Neutrophil (primary cell): ENCODE measurements around the gene HOXB7.

ENCODE experiments used
- H3K27ac ChIP-seq: fragments of 200-600 bp; sonication (generic); 2 replicates; pipeline ENCODE4 v1.5.1; 2016; ENCODE audit warnings: mild to moderate bottlenecking, moderate library complexity
- H3K27me3 ChIP-seq: fragments of 200-600 bp; sonication (generic); 2 replicates; pipeline ENCODE4 v1.6.0; 2016; ENCODE audit warnings: mild to moderate bottlenecking
- H3K36me3 ChIP-seq: fragments of 200-600 bp; sonication (generic); 2 replicates; pipeline ENCODE4 v1.5.1; 2017
- H3K4me1 ChIP-seq, 2 experiments: fragments of 200-600 bp in 1 of 2; sonication (generic) in 1 of 2; 1 replicate in 1 of 2; 2 replicates in 1 of 2; pipeline versions ENCODE4 v1.5.1 to v1.6.1; 2013 to 2016; ENCODE audit warnings: low read depth in 1 of 2, low read length in 1 of 2, mild to moderate bottlenecking in 1 of 2, moderate library complexity in 1 of 2; ENCODE audit not compliant: control insufficient read depth in 1 of 2, insufficient read depth in 1 of 2
- H3K4me3 ChIP-seq, 2 experiments: fragments of 200-600 bp in 1 of 2; sonication (generic) in 1 of 2; 1 replicate in 1 of 2; 2 replicates in 1 of 2; pipeline ENCODE4 v1.5.1; 2013 to 2016; ENCODE audit warnings: low read depth in 1 of 2, low read length in 1 of 2, mild to moderate bottlenecking in 1 of 2, moderate library complexity in 1 of 2
- H3K9me3 ChIP-seq: fragments of 200-600 bp; sonication (generic); 2 replicates; pipeline ENCODE4 v1.5.1; 2016
- CTCF ChIP-seq: fragments of 200-600 bp; sonication (generic); IDR thresholded peaks from 2 replicates; pipeline ENCODE4 v1.5.1; 2016; ENCODE audit warnings: antibody characterized with exemption

Gene HOXB7

GRCh38 chr17:48605409-48605919 is 5.4 kb downstream of the HOXB7 start:
- Histone ChIP-seq H3K36me3 (no peaks in the 10 kb centered on the region), H3K27me3 (peaks cover 100% of the 10 kb centered on the region), H3K27ac (no peak overlapping the region), H3K4me1 (peaks cover 3 to 7% of the 10 kb centered on the region in 2 experiments), H3K9me3 (no peaks in the 10 kb centered on the region), H3K4me3 (no peak overlapping the region)
- TF ChIP-seq CTCF: no peak

- no peaks in the 10 kb centered on the region for H3K36me3 ChIP-seq
- no peak for TF ChIP-seq CTCF
- H3K4me1 ChIP-seq: peaks cover 0 to 1% of the 10 kb centered on the region in 2 experiments
- H3K27ac ChIP-seq: no peak within 1 kb of the TSS
- H3K9me3 ChIP-seq: no peaks in the 10 kb centered on the region
- H3K4me3 ChIP-seq: no peak within 1 kb of the TSS
- peaks cover 100% of the 10 kb centered on the region for H3K27me3 ChIP-seq
These were observed 6.0 kb downstream of the HOXB7 start, which contains the start of gene HOXB6 for GRCh38 chr17:48604770-48605329. Gene HOXB6 (minus strand): TSS chr17:48604986. CDS start chr17:48598150, 6,836 bp downstream.

GRCh38 chr17:48603959-48604769 is 6.7 kb downstream of the HOXB7 start:
- no peaks in the 10 kb centered on the region for H3K9me3 ChIP-seq
- no peaks in the 10 kb centered on the region for H3K4me1 ChIP-seq
- H3K27ac ChIP-seq: no peak overlapping the region
- peaks cover 100% of the 10 kb centered on the region for H3K27me3 ChIP-seq
- no peak for TF ChIP-seq CTCF
- H3K36me3 ChIP-seq: no peaks in the 10 kb centered on the region
- H3K4me3 ChIP-seq: no peak overlapping the region

GRCh38 chr17:48601539-48602425 is 9.0 kb downstream of the HOXB7 start:
- H3K36me3 ChIP-seq: no peaks in the 10 kb centered on the region
- no peak for TF ChIP-seq CTCF
- H3K27me3 ChIP-seq: peaks cover 100% of the 10 kb centered on the region
- peaks cover 3 to 8% of the 10 kb centered on the region in 2 experiments for H3K4me1 ChIP-seq
- H3K9me3 ChIP-seq: no peaks in the 10 kb centered on the region
- H3K4me3 ChIP-seq: no peak overlapping the region
- no peak overlapping the region for H3K27ac ChIP-seq

GRCh38 chr17:48601207-48601538 is 9.6 kb downstream of the HOXB7 start:
- Histone ChIP-seq H3K4me3 (no peak overlapping the region), H3K4me1 (peaks cover 3 to 8% of the 10 kb centered on the region in 2 experiments), H3K27ac (no peak overlapping the region), H3K27me3 (peaks cover 100% of the 10 kb centered on the region), H3K9me3 (no peaks in the 10 kb centered on the region), H3K36me3 (no peaks in the 10 kb centered on the region)
- TF ChIP-seq CTCF: no peak
